GM19397 (cell line): ENCODE results near the gene BCL10.

ENCODE experiments used
- ATAC-seq: cut with Tn5 transposase; IDR thresholded peaks from one replicate; pipeline ENCODE4 v1.9.1; 2021; ENCODE audit warnings: mild to moderate bottlenecking, moderate library complexity; ENCODE audit not compliant: unreplicated experiment

BCL10 gene

GRCh38 chr1:85224734-85225623 is 51.5 kb downstream of the BCL10 start:
- no peak for ATAC-seq

- ATAC-seq: no peak
Observed at GRCh38 chr1:85224295-85224694, 52.1 kb downstream of the BCL10 start.

GRCh38 chr1:85223334-85223733 is 53.1 kb downstream of the BCL10 start:
- ATAC-seq: no peak

GRCh38 chr1:85220756-85221201 is 55.7 kb downstream of the BCL10 start:
- ATAC-seq: no peak

- no peak for ATAC-seq
Observed at GRCh38 chr1:85219853-85220610, 56.4 kb downstream of the BCL10 start.

GRCh38 chr1:85216697-85217096 is 59.7 kb downstream of the BCL10 start:
- no peak for ATAC-seq
